K562 (cell line): Measurements from ENCODE around the gene DPP4. TPM values are rescaled to one million over a fixed set of nuclear protein-coding genes. Genes with fewer than 3 reads are reported as not detected.

Experiments used
- ATAC-seq: fragments of 200-7000 bp; cut with Tn5 transposase; 3 replicates; pipeline ENCODE4 v1.9.1; 2020; ENCODE audit warnings: moderate library complexity
- BruUV-seq: library from RNA; stranded (reverse); fragments of 400-500 nt; replicated peaks from 2 replicates; lab custom pipeline; 2021; lab: Mats Ljungman, UMichigan
- CTCF ChIA-PET: fragments of 300-600 bp; formaldehyde crosslinking; extraction: SDS; loops from one replicate; lab custom pipeline; 2021; ENCODE audit warnings: low intra/inter-chr PET ratio; lab: Yijun Ruan, JAX
- POLR2A ChIA-PET: fragments of 300-600, 350-650 bp; sonication (Branson Sonifier 250); formaldehyde crosslinking; extraction: SDS; loops from one replicate; lab custom pipeline; 2021; ENCODE audit warnings: antibody characterized with exemption, inconsistent platforms; lab: Yijun Ruan, JAX
- DNase-seq, 4 experiments: peaks; one replicate each; pipeline versions ENCODE4 v3.0.0 to v3.0.0-alpha.2; 2011 to 2018; ENCODE audit warnings: low spot score in 3 of 4, mixed read lengths in 3 of 4; ENCODE audit errors: extremely low read depth in 1 of 4
- FAIRE-seq: peaks from 2 replicates; lab custom pipeline; 2011; peaks lifted over from hg19 to GRCh38; lab: Jason Lieb, UNC
- H2AFZ ChIP-seq: 2 replicates; pipeline ENCODE4 v1.6.0; 2011; ENCODE audit warnings: low read depth, low read length, control low read depth, inconsistent platforms
- H3K27ac ChIP-seq: fragments of 200-600 bp; 3 replicates; pipeline ENCODE4 v1.8.0; 2011; ENCODE audit warnings: low read depth, mild to moderate bottlenecking, control low read depth, inconsistent platforms, low read length, moderate library complexity, mixed read lengths; ENCODE audit errors: extremely low read depth
- H3K27me3 ChIP-seq, 2 experiments: fragments of 300-600 bp in 1 of 2; 2 replicates in 1 of 2; 3 replicates in 1 of 2; pipeline versions ENCODE4 v1.6.0 to v1.8.0; 2011; ENCODE audit warnings: inconsistent platforms in 2 of 2, low read length in 2 of 2, mild to moderate bottlenecking in 1 of 2, mixed read lengths in 1 of 2, moderate library complexity in 1 of 2; ENCODE audit not compliant: control insufficient read depth in 2 of 2, insufficient read depth in 2 of 2
- H3K36me3 ChIP-seq: fragments of 300-600 bp; 3 replicates; pipeline ENCODE4 v1.8.0; 2011; ENCODE audit warnings: mild to moderate bottlenecking, low read length, inconsistent platforms; ENCODE audit not compliant: control insufficient read depth, insufficient read depth
- H3K4me1 ChIP-seq, 2 experiments: fragments of 200-600 bp in 1 of 2; replicated peaks in 1 of 2; 2 replicates in 1 of 2; 3 replicates in 1 of 2; pipeline versions ENCODE4 v1.5.1 to v1.8.0; 2011; ENCODE audit warnings: inconsistent platforms in 2 of 2, low read length in 2 of 2, mild to moderate bottlenecking in 1 of 2, mixed read lengths in 1 of 2, moderate library complexity in 1 of 2; ENCODE audit not compliant: control insufficient read depth in 2 of 2, insufficient read depth in 2 of 2
- H3K4me2 ChIP-seq: 2 replicates; pipeline ENCODE4 v1.6.1; 2011; ENCODE audit warnings: low read length, control low read depth, inconsistent platforms, mixed read lengths; ENCODE audit not compliant: insufficient read depth
- H3K4me3 ChIP-seq: fragments of 200-600 bp; sonication (generic), shearing (Covaris generic); 2 replicates; pipeline ENCODE4 v1.5.1; 2016; ENCODE audit warnings: control low read depth, inconsistent platforms
- H3K79me2 ChIP-seq: fragments of 200-600 bp; 3 replicates; pipeline ENCODE4 v1.8.0; 2011; ENCODE audit warnings: low read length, inconsistent platforms; ENCODE audit not compliant: control insufficient read depth, insufficient read depth
- H3K9ac ChIP-seq, 2 experiments: 2 replicates each; pipeline versions ENCODE4 v1.6.0 to v1.6.1; 2011; ENCODE audit warnings: low read depth in 2 of 2, low read length in 2 of 2, control low read depth in 1 of 2, inconsistent platforms in 1 of 2, mild to moderate bottlenecking in 1 of 2, mixed read lengths in 1 of 2; ENCODE audit not compliant: insufficient read depth in 1 of 2
- H3K9me1 ChIP-seq: one replicate; pipeline ENCODE4 v1.6.0; 2011; ENCODE audit warnings: inconsistent platforms, mild to moderate bottlenecking, low read length, moderate library complexity; ENCODE audit not compliant: control insufficient read depth, insufficient read depth
- H3K9me3 ChIP-seq: replicated peaks from 2 replicates; pipeline ENCODE4 v1.5.1; 2011; ENCODE audit warnings: low read depth, low read length, inconsistent platforms; ENCODE audit not compliant: control insufficient read depth, insufficient read depth
- H4K20me1 ChIP-seq: replicated peaks from 2 replicates; pipeline ENCODE4 v1.6.1; 2011; ENCODE audit warnings: low read length, inconsistent platforms, mixed read lengths; ENCODE audit not compliant: control insufficient read depth, insufficient read depth
- GTF2E2 ChIP-seq: fragments of 200-800 bp; sonication (Bioruptor generic); IDR thresholded peaks from 2 replicates; pipeline ENCODE4 v1.6.1; 2016; ENCODE audit warnings: missing genetic modification characterization, missing compliant biosample characterization
- HSF4 ChIP-seq: fragments of 250-450 bp; sonication (Bioruptor Pico); IDR thresholded peaks from 2 replicates; pipeline ENCODE4 v2.1.2; 2022; ENCODE audit warnings: mild to moderate bottlenecking, moderate library complexity, borderline replicate concordance
- MXI1 ChIP-seq: IDR thresholded peaks from 2 replicates; pipeline ENCODE4 v1.6.1; 2011; ENCODE audit warnings: low read depth, mild to moderate bottlenecking, improper control_type of control experiment, low read length
- NFATC3 ChIP-seq: fragments of 450-650 bp; IDR thresholded peaks from 2 replicates; pipeline ENCODE4 v1.6.1; 2017; ENCODE audit warnings: mild to moderate bottlenecking
- NUFIP1 ChIP-seq: fragments of 450-650 bp; IDR thresholded peaks from 2 replicates; pipeline ENCODE4 v1.6.1; 2018; ENCODE audit not compliant: partially characterized antibody
- RB1 ChIP-seq: fragments of 450-650 bp; IDR thresholded peaks from 2 replicates; pipeline ENCODE4 v1.6.1; 2017; ENCODE audit warnings: low read depth, mild to moderate bottlenecking
- RBBP5 ChIP-seq: fragments of 200-600 bp; sonication (generic); IDR thresholded peaks from 2 replicates; pipeline ENCODE4 v1.6.1; 2012; ENCODE audit warnings: borderline replicate concordance, mild to moderate bottlenecking, low read length, control low read depth, inconsistent platforms; ENCODE audit not compliant: insufficient read depth, poor library complexity, severe bottlenecking
- SIN3A ChIP-seq, 2 experiments: fragments of 150-350 bp in 1 of 2; IDR thresholded peaks; 2 replicates each; pipeline ENCODE4 v1.6.1; 2011 to 2016; ENCODE audit warnings: borderline replicate concordance in 2 of 2, low read depth in 2 of 2, low read length in 2 of 2, mild to moderate bottlenecking in 2 of 2, moderate library complexity in 2 of 2; ENCODE audit not compliant: control insufficient read depth in 1 of 2
- TBL1XR1 ChIP-seq, 2 experiments: IDR thresholded peaks; 2 replicates each; pipeline ENCODE4 v1.6.1; 2012; ENCODE audit warnings: improper control_type of control experiment in 2 of 2, low read length in 2 of 2, mild to moderate bottlenecking in 1 of 2
- TEAD4 ChIP-seq, 2 experiments: sonication (generic) in 1 of 2; formaldehyde crosslinking in 1 of 2; IDR thresholded peaks; 2 replicates each; pipeline versions ENCODE4 v1.6.1 to v1.8.0; 2012 to 2022; ENCODE audit warnings: borderline replicate concordance in 1 of 2, inconsistent platforms in 1 of 2, low read length in 1 of 2, mild to moderate bottlenecking in 1 of 2, missing genetic modification reagents in 1 of 2
- ZNF551 ChIP-seq: fragments of 250-450 bp; sonication (Bioruptor Pico); IDR thresholded peaks from 2 replicates; pipeline ENCODE4 v1.5.0; 2021; ENCODE audit warnings: mild to moderate bottlenecking, moderate library complexity
- ZNF707 ChIP-seq: fragments of 250-450 bp; sonication (Bioruptor Pico); conservative IDR thresholded peaks from 2 replicates; pipeline ENCODE4 v1.8.0; 2022; ENCODE audit warnings: inconsistent platforms, mild to moderate bottlenecking, moderate library complexity
- WGBS: fragments of 100-300 bp; shearing (Covaris generic); methylation state at CpG from one replicate; pipeline ENCODE4 v1.1.6; 2016; ENCODE audit warnings: low coverage, mixed read lengths; ENCODE audit not compliant: insufficient coverage; ENCODE audit errors: missing lambda C conversion rate; 5-methylcytosine and 5-hydroxymethylcytosine counted together
- in situ Hi-C: fragments of 300-500 bp; cut with MboI; formaldehyde crosslinking; loops from 4 replicates; pipeline ENCODE4 v1.15.0; 2018; ENCODE audit warnings: inconsistent platforms, mixed read lengths
- intact Hi-C: fragments of 100-400 bp; cut with micrococcal nuclease; formaldehyde crosslinking; loops from 2 replicates; pipeline ENCODE4 v1.14.2; 2022
- polyA plus RNA-seq, 8 experiments: library from polyadenylated mRNA; depleted of rRNA in 4 of 8; stranded (reverse) in 5 of 8; unstranded in 3 of 8; fragments of >200 nt; fragmentation: Nextera tagmentation in 2 of 8; fragmentation: Illumina TruSeq in 1 of 8; extraction: Ambion mirVana in 2 of 8; extraction: Trizol in 1 of 8; gene quantifications; 2 replicates each; pipeline versions ENCODE4 v1.2.1 to v1.2.3, GENCODE V29; 2011 to 2014; ENCODE audit warnings: inconsistent platforms in 1 of 8, missing spikeins in 1 of 8
- total RNA-seq, 7 experiments: library from RNA; depleted of rRNA in 6 of 7; stranded (reverse); fragments of >200 nt in 6 of 7; fragmentation: Illumina TruSeq in 2 of 7; extraction: Trizol in 2 of 7; gene quantifications; 2 replicates each; pipeline versions ENCODE4 v1.2.1 to v1.2.3, GENCODE V29; 2011 to 2021; ENCODE audit warnings: low replicate concordance in 1 of 7
- TF ChIP-seq, protein P1 (sequence below): fragments of 250-450 bp; sonication (Bioruptor Pico); IDR thresholded peaks from 2 replicates; pipeline ENCODE4 v1.4.0; 2020
- TF ChIP-seq, protein P2 (sequence below): fragments of 250-450 bp; sonication (Bioruptor Pico); IDR thresholded peaks from 2 replicates; pipeline ENCODE4 v1.5.0; 2021

The DPP4 gene
- total and polyA plus RNA-seq, 9 of the 15 experiments (the other 6 are each of a cell fraction or from before 2014, with no cell fraction given), result 0.11 TPM; not detected in 8

DNA sequence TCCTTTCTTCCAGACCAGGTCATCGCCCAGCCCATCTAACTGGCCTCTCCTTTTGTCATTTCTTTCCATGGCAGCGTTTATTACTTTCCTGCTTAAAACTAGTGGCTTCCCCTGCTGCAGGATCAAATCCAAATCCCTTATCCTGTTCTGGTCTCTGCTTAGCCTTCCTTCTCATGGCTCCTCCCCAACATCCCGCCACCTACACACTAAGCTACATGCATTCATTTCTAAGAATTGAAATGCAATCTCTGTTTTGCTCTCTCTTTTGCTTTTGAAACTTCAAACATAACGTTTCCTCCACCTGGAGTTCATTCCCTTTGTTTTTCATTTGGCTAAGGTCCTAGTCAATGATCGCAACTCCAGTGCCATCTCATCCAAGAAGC lies 18.0 kb upstream of the DPP4 start:
- Histone ChIP-seq H3K4me3 (no peak overlapping the region), H3K79me2 (no peaks in the 10 kb centered on the region), H2AFZ (no peak overlapping the region), H3K4me1 (no peaks in the 10 kb centered on the region), H4K20me1 (no peaks in the 10 kb centered on the region), H3K9me3 (no peaks in the 10 kb centered on the region; the same call in 1 of the 2 replicates), H3K27me3 (no peaks in the 10 kb centered on the region), H3K36me3 (no peaks in the 10 kb centered on the region), H3K9me1 (no peaks in the 10 kb centered on the region), H3K9ac (no peak overlapping the region), H3K27ac (no peak overlapping the region), H3K4me2 (no peak overlapping the region)
- intact Hi-C loops (no loop called here), in situ Hi-C loops (no loop called here)
- FAIRE-seq, result no peak
- no peak for DNase-seq
- ATAC-seq, result no peak
- BruUV-seq, result no TSS peak
- ChIA-PET POLR2A (no interaction called here), CTCF (no interaction called here)
- WGBS, result 0% methylated on average over 5 of the region's 5 CpGs
- no peak for TF ChIP-seq ZNF707 (CRISPR knock-in tag)
- no peak for TF ChIP-seq MXI1
- TF ChIP-seq ZNF551, result no peak
- TF ChIP-seq HSF4 (CRISPR knock-in tag), result no peak
- no peak for TF ChIP-seq TEAD4 (IDR thresholded peaks at IDR 0.05; ENCODE audit: low read length)
- no peak for TF ChIP-seq TEAD4 (CRISPR knock-in tag; IDR thresholded peaks at IDR 0.05; ENCODE audit: borderline replicate concordance)
- no peak for TF ChIP-seq RB1
- no peak for TF ChIP-seq NFATC3
- TF ChIP-seq NUFIP1, result no peak
- TF ChIP-seq GTF2E2 (tag), result no peak
- TF ChIP-seq, protein P1, sequence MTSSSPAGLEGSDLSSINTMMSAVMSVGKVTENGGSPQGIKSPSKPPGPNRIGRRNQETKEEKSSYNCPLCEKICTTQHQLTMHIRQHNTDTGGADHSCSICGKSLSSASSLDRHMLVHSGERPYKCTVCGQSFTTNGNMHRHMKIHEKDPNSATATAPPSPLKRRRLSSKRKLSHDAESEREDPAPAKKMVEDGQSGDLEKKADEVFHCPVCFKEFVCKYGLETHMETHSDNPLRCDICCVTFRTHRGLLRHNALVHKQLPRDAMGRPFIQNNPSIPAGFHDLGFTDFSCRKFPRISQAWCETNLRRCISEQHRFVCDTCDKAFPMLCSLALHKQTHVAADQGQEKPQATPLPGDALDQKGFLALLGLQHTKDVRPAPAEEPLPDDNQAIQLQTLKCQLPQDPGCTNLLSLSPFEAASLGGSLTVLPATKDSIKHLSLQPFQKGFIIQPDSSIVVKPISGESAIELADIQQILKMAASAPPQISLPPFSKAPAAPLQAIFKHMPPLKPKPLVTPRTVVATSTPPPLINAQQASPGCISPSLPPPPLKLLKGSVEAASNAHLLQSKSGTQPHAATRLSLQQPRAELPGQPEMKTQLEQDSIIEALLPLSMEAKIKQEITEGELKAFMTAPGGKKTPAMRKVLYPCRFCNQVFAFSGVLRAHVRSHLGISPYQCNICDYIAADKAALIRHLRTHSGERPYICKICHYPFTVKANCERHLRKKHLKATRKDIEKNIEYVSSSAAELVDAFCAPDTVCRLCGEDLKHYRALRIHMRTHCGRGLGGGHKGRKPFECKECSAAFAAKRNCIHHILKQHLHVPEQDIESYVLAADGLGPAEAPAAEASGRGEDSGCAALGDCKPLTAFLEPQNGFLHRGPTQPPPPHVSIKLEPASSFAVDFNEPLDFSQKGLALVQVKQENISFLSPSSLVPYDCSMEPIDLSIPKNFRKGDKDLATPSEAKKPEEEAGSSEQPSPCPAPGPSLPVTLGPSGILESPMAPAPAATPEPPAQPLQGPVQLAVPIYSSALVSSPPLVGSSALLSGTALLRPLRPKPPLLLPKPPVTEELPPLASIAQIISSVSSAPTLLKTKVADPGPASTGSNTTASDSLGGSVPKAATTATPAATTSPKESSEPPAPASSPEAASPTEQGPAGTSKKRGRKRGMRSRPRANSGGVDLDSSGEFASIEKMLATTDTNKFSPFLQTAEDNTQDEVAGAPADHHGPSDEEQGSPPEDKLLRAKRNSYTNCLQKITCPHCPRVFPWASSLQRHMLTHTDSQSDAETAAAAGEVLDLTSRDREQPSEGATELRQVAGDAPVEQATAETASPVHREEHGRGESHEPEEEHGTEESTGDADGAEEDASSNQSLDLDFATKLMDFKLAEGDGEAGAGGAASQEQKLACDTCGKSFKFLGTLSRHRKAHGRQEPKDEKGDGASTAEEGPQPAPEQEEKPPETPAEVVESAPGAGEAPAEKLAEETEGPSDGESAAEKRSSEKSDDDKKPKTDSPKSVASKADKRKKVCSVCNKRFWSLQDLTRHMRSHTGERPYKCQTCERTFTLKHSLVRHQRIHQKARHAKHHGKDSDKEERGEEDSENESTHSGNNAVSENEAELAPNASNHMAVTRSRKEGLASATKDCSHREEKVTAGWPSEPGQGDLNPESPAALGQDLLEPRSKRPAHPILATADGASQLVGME (CRISPR knock-in tag), result no peak
- no peak for TF ChIP-seq RBBP5
- TF ChIP-seq SIN3A (IDR thresholded peaks at IDR 0.05; ENCODE audit: borderline replicate concordance in 2 of 2, control insufficient read depth in 1 of 2, low read depth in 2 of 2, low read length in 2 of 2), result no peak
- TF ChIP-seq, protein P2, sequence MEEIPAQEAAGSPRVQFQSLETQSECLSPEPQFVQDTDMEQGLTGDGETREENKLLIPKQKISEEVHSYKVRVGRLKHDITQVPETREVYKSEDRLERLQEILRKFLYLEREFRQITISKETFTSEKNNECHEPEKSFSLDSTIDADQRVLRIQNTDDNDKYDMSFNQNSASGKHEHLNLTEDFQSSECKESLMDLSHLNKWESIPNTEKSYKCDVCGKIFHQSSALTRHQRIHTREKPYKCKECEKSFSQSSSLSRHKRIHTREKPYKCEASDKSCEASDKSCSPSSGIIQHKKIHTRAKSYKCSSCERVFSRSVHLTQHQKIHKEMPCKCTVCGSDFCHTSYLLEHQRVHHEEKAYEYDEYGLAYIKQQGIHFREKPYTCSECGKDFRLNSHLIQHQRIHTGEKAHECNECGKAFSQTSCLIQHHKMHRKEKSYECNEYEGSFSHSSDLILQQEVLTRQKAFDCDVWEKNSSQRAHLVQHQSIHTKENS (CRISPR knock-in tag), result no peak
- TF ChIP-seq TBL1XR1 (IDR thresholded peaks at IDR 0.05; ENCODE audit: low read length in 2 of 2), result no peak
